Measurements from ENCODE around the gene ADAMTS17.

ADAMTS17 gene

GRCh38 chr15:100338971-100339444, 2.8 kb downstream of the ADAMTS17 start:
- DNase-seq = peak; percentile 70

DNA sequence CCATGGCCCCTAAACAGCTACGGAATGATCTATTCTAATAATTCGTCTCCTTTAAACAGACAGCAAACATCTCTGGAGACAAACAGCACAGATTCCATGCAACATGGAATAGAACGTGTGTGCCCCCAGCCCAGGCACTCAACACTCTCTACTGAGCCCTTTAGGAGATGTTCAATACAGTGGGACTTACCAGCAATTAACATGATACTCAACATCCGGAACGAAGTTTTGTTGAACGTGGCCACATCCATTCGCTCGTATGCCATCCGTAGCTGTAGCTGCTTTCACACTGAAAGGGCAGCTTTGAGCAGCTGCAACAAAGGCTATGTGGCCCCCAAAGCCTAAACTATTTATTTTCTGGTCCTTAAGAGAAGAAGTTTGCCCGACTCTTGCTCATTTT, 3.5 kb downstream of the ADAMTS17 start:
- no peak for DNase-seq

DNA sequence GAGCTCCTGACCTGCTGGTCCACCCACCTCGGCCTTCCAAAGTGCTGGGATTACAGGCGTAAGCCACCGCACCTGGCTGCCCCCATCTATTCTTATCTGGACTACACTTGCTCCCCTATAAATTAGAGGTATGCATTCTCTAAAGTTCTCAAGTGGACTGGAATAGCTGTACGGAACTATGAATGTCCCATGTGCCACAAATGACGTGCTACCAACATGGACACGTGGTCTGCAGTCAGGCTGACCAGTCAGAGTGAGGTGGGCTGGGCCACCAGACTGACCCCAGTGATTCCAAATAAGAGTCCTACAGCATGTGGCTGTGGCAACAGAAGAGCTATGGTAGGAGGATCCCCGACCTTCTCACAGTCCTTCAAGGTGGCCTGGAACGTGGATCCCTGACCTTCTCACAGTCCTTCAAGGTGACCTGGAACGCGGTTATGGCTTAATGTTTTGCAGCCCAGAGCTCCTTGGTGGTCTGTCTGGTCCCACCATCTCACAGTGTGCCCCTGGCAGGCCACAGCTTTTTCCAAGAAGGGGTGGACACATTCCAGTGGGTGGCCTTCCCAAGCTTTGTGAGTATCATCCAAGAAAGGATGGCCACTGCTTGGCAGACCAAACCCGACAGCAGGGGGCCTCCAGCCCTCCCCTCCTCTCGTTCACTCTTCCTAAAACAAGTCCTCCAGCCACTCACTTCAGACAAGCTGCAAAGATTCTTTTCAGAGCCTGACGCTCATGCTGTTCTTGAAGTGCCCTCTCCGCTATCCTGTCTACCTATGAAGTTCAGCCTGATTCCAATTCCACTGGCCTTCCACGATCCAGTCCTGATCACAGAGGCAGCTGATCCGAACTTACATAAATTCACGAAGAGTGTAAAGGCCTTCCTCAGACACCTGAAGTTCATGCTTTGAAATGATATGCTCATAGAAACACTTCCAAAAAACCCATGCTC, 4.4 kb downstream of the ADAMTS17 start:
- DNase-seq = no peak

DNA sequence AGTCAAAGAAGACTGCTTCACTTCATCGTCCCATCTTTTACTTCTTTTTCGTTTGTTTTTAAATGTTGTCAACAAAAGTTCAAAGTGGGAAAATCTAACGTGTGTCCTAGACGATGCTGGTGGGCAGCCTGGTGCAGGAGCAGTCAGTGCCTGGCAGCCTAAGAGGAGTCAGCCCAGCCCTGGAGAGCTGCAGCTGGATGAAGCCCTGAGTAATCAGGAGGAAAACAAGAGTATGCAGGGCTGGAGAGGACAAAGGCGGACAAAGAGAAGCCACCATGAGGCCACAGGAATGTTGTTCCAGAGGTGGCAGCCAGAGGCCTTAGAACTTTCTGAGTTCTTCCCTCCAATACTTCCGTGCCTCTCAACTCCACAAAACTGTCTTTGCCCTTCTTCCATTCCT, 5.7 kb downstream of the ADAMTS17 start:
- no peak for DNase-seq

DNA sequence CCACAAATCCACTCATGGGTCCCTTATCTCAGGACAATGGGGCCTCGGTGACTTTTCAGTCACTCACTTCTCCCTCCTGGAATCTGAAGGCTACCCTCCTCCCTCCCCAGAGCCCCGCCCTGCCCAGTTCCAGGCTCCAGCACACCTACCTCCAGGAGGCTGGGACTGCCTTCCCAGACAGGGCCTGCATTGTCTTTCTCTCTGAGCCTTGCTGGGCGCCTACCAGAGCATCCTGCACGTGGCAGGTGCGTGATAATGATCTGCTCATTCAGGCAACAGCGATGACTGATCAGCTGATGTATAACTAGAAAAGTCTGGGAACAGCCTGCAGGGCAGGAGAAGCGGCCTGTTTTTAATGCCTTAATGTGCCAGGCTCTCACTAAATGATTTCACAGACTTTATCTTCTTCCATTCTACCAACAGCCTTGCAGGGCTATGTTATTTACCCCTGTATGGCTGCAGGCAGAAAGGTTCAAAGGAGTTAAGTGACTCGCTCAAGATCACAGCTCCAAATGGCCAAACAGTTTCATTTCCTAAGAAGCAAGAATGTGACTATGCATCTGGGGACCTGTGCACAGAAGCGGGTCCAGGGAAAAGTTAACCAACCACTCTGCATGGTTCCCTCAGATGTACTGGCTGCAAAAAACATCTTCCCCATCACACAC, 6.3 kb downstream of the ADAMTS17 start:
- DNase-seq = no peak

- no peak for DNase-seq
Observed at GRCh38 chr15:100334905-100335304, 6.9 kb downstream of the ADAMTS17 start.

- no peak for DNase-seq
Observed at GRCh38 chr15:100334456-100334855, 7.3 kb downstream of the ADAMTS17 start.

GRCh38 chr15:100334015-100334414, 7.8 kb downstream of the ADAMTS17 start:
- no peak for DNase-seq

DNA sequence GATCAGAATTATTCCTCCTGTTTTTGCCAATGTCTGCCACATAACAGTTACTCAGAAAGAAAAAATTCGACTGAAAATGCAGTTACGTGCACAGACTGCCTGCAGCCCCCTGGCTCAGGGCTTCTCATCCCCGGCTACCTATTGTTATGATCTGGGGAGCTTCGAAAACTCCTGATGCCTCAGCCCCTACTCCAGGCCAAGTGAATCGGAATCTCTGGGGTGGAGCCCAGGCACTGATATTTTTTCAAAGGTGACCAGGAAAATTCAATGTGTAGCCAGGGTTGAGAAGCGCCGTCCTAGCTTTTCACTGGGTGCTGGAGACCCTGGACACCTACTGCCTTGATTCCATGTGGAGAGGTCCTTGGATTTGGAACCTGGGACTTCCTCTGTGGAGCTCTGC, 8.5 kb downstream of the ADAMTS17 start:
- no peak for DNase-seq

DNA sequence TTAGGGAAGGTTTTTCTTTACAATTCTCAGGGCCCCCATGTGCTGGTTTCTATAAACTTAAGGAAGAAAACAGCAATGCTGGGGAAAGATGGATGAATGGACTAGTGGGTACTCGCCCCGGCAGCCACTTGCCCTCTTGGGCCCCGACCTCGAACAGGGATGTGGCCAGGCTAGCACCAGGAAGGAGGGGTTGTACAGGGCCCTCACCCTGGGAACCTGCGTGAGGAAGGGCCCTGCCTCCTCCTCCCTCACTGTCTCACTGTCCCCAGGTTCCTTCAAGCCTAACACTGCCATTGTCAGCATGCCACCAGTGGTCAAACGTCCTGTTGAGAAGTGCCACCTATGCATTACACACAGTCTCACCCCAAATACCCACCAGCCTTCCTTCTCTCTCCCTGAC, 9.1 kb downstream of the ADAMTS17 start:
- DNase-seq = no peak

- no peak for DNase-seq
Observed at GRCh38 chr15:100332231-100332630, 9.5 kb downstream of the ADAMTS17 start.

DNA sequence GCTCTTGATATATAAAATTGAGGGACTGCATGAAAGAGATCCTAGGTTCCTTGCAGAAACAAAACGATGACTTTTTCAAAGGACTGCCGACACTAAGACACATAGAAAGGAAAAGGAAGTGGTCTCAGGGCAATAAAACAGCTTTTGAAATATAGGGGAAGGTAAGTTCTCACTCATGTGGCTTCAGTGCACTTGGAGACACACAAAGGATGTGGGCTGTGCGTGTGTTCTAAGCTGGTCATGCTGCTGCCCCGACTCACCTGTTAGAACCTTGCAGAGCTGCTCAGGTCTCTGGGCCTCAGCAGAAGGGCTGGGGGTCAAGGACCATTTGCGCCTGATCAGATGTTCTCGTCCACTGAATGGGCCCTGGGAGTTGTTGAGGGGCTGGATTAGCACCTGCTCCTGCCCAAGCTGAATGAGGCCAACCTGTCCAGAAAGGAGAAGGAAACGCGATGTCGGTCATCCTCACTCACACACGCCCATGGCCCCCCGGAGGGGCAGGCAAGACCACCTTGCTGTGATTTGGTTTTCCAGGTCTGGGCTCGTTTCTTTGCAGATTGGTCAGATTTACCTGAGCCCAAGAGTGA, 11.1 kb downstream of the ADAMTS17 start:
- peak; percentile 62 for DNase-seq

DNA sequence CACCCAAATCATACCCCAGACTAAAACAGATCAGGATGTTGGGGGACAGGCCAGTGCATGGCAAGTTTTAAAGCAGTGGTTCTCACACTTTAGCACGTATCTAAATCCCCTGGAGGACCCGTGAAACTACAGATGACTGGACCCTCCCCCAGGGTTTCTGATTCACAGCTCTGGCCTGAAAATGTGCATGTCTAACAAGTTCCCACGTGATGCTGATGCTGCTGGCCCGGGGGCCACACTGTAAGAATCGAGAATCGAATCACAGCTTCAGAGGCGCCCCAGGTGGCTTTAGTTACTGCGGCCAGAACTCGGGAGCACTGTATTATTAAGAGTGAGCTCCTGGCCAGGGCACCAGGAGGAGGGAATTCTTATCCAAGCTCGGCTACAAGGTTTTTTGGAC, 11.6 kb downstream of the ADAMTS17 start:
- DNase-seq = peak; percentile 14

DNA sequence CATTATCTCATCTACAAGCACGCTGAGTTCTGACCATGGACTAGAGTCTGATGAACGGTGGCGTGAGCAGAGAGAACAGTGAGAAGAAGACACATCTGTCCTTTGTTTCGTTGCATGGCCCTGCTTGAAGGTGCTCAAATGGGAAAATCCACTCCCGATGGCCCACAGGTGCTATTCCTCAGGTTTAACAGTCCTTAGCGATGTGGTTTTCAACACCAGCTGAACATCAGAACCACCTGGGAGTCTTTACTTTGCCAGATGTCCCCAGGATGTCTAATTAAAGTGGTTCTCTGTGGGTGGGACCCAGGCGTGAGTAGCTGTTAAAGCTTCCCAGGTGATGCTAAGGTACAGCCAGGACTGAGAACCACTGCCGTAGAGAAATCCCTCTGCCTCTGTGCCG, 13.0 kb downstream of the ADAMTS17 start:
- DNase-seq = no peak

DNA sequence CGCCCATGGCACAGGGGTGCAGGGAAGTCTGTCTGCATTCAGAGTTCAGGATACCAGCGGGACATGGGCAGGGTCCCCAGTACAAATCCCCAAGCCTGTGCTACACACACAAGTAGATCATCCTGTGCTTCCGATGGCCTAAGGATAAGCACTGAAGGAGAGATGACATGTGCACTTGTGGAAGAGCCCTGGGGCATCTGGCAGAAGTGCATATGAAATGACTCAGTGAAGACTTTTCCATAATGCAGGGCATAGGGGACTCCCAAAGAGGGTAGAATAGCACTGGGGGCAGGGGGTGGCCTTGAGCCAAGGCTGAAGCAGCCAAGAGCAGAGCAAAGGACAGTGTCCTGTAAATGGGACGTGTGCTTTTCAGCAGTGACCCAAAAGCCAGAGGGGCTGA, 22.9 kb downstream of the ADAMTS17 start:
- no peak for DNase-seq

DNA sequence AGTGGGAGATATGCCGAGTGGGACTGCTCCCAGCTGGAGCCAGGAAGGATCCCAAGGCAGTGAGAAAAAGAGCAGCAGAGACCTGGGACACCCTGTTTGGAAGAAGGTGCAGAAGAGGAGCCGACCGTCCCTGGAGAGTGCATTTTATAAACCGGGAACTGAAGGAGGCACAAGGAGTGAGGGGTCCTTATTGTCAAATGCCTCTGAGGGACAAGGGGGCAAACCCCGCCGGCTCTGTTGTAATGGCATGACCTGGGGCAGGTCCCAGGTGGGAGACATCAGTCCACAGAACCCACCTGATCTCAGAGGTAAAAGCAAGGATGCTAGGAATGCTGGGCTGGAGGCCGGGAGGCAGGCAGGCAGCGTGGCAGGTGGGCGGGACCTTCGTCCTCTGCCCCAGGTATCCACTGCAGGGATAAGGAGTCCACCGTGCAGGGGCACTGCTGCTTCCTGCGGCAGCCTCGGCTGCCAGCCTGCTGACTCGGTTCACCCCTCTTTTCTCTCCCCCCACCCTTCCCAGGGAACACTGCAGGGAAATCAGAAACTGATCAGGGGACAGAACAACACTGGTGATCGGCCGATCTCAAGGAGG, 26.9 kb downstream of the ADAMTS17 start:
- no peak for DNase-seq

DNA sequence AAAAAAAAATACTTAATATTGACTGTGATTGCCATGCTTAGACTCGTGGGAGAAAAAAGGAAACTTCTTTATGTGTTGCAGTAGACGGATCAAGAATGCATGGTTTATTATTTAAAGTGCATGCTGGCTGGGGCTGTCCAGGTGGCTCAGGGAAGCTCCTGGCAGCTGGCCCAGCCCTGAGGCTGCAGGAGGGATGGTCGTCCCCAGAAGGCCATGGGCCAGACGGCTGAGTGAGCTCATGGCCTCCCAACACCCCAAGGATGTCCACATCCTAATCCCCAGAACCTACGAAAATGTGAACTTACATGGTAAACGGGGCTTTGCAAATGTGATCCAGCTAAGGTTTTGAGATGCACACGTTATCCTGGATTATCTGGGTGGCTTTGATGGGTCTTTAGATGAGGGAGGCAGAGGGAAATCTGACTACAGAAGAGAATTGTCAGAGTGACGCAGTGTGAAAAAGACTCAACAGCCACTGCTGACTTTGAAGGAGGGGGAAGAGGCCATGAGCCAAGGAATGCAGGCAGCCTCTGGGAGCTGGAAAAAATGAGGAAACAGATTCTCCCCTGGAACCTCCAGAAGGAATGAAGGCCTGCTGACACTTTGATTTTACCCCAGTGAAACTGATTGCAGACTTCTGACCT, 29.8 kb downstream of the ADAMTS17 start:
- DNase-seq = no peak

DNA sequence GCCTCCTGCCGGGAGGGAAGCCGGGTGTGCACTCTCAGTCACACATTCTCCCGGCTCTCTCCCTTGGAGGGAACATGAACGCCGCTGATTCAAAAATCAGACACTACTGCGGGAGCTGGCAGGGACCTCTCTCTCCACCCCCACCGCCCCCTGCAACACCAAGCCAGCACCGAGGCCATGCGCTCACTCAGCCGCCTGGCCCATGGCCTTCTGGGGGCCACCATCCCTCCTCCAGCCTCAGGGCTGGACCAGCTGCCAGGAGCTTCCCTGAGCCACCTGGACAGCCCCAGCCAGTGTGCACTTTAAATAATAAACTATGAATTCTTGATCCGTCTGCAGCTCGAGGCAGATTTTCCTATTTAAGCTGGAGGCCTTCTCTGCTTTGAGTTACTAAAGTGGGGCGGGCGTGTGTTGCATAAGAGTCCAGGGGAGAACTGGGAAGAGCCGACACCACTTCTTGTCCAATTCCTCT, 30.6 kb downstream of the ADAMTS17 start:
- no peak for DNase-seq

GRCh38 chr15:100310513-100311153, 31.1 kb downstream of the ADAMTS17 start:
- no peak for DNase-seq

DNA sequence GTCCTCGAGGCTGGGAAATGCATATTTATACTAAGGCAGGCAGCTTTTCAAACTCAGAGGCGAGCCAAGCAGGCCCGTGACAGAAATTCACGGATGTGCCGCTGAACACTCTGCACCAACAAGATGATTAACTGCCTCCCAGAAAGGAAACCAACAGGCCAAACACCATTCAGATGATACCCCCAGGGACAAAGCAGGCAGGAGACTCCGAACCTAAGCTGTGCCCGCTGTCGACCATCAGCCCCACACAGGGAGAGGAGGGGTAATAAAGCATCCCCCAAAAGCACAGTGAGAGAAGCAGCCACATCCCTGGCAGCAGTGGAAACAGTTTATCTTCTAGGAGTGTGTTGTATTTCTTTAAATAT, 31.8 kb downstream of the ADAMTS17 start:
- no peak for DNase-seq

- no peak for DNase-seq
Observed at GRCh38 chr15:100309109-100310040, 32.4 kb downstream of the ADAMTS17 start.
